Prostate gland (tissue), 2 donors: ENCODE data around the gene STAG1. TPM values are rescaled to one million over a fixed set of nuclear protein-coding genes. Genes with fewer than 3 reads are reported as not detected.
A peak's percentile ranks its signal among the peaks of the same experiment; 100 is the strongest.
"Not testable (repeated sequence)": the region's sequence is repeated elsewhere in the genome, so short reads cannot be mapped to it uniquely, and the experiment has no call there.

Source experiments
- DNase-seq: peaks from one replicate; pipeline ENCODE4 v3.0.0-alpha.2; 2019; ENCODE audit warnings: low spot score
- H3K27ac ChIP-seq, 2 donors: fragments of 200-600 bp; sonication (generic); 2 replicates each; pipeline ENCODE4 v1.5.1; 2017 to 2019
- H3K27me3 ChIP-seq: fragments of 200-600 bp; sonication (generic); replicated peaks from 2 replicates; pipeline ENCODE4 v1.5.1; 2019; ENCODE audit not compliant: insufficient read depth
- H3K36me3 ChIP-seq, 2 donors: fragments of 200-600 bp; sonication (generic); 1 replicate in 1 of 2; 2 replicates in 1 of 2; pipeline versions ENCODE4 v1.5.1 to v1.8.1; 2017 to 2019
- H3K4me1 ChIP-seq: fragments of 200-600 bp; sonication (generic); replicated peaks from 2 replicates; pipeline ENCODE4 v1.5.1; 2019
- H3K4me3 ChIP-seq, 2 donors: fragments of 200-600 bp; sonication (generic); 2 replicates each; pipeline ENCODE4 v1.5.1; 2017 to 2019
- H3K9me3 ChIP-seq: fragments of 200-600 bp; sonication (generic); 2 replicates; pipeline ENCODE4 v1.5.1; 2017
- CTCF ChIP-seq, 4 experiments: fragments of 200-600 bp in 2 of 4; fragments of 450-650 bp in 2 of 4; sonication (generic) in 2 of 4; IDR thresholded peaks; 1 replicate in 3 of 4; 2 replicates in 1 of 4; pipeline ENCODE4 v1.5.1; 2016 to 2019; ENCODE audit warnings: antibody characterized with exemption in 4 of 4, mild to moderate bottlenecking in 2 of 4, moderate library complexity in 2 of 4
- POLR2A ChIP-seq: fragments of 450-650 bp; IDR thresholded peaks from one replicate; pipeline ENCODE4 v1.6.1; 2016; ENCODE audit warnings: antibody characterized with exemption, mild to moderate bottlenecking
- POLR2AphosphoS5 ChIP-seq: sonication (generic); formaldehyde crosslinking; IDR thresholded peaks from one replicate; pipeline ENCODE4 v1.6.1; 2017; ENCODE audit warnings: antibody characterized with exemption
- WGBS: methylation state at CpG from one replicate; pipeline ENCODE4 v1.1.5; 2018; 5-methylcytosine and 5-hydroxymethylcytosine counted together
- intact Hi-C: fragments of 100-400 bp; cut with DNase I; formaldehyde crosslinking; loops from one replicate; pipeline ENCODE4 v1.14.2; 2022
- total RNA-seq, 2 donors: library from RNA; depleted of rRNA; stranded (reverse); fragments of >200 nt; gene quantifications; one replicate each; pipeline ENCODE4 v1.1.0, GENCODE V29; 2016

The STAG1 gene
- total RNA-seq = 10 to 100 TPM; 21.9 to 34.1 TPM

GRCh38 chr3:136752172-136752421, at the start of gene STAG1:
TSS of gene STAG1 (minus strand) at chr3:136752378. CDS start at chr3:136630898, 121,480 bp downstream.
- intact Hi-C loops = loop anchor here (2.0 to 5.0 kb wide), 5 partner anchors 111 to 677 kb away; partner anchors contain the start of genes NCK1 and PCCB
- no peak for TF ChIP-seq POLR2AphosphoS5
- TF ChIP-seq CTCF (IDR thresholded peaks at IDR 0.05) = peak in 2 of 4 experiments; percentile 99 to 100
- no peak for DNase-seq

GRCh38 chr3:136801146-136801545, 49.0 kb upstream of the STAG1 start:
- intact Hi-C loops, H3K9me3 ChIP-seq, H3K27me3 ChIP-seq, H3K4me3 ChIP-seq, H3K4me1 ChIP-seq, H3K27ac ChIP-seq, H3K36me3 ChIP-seq, DNase-seq: not testable (repeated sequence)
- 98% methylated on average over 10 of the region's 10 CpGs for WGBS

More at GRCh38 chr3:136752172-136752421, at the start of gene STAG1:
- Histone ChIP-seq H3K27me3 (no peaks in the 10 kb centered on the region), H3K36me3 (no peaks in the 10 kb centered on the region), H3K27ac (peak within 1 kb of the TSS; percentile 99), H3K4me3 (peak within 1 kb of the TSS; percentile 84 to 98), H3K4me1 (no peaks in the 10 kb centered on the region), H3K9me3 (no peaks in the 10 kb centered on the region)
- WGBS = 0% methylated on average over 27 of the region's 27 CpGs

GRCh38 chr3:136792556-136793330, 40.6 kb upstream of the STAG1 start:
- H3K4me1 ChIP-seq = no peaks in the 10 kb centered on the region
- no peaks in the 10 kb centered on the region for H3K9me3 ChIP-seq
- no peaks in the 10 kb centered on the region for H3K27me3 ChIP-seq
- TF ChIP-seq CTCF (IDR thresholded peaks at IDR 0.05) (no peak), POLR2AphosphoS5 (no peak), POLR2A (no peak)
- no peaks in the 10 kb centered on the region for H3K36me3 ChIP-seq
- intact Hi-C loops = no loop called here
- DNase-seq = no peak
- 57% methylated on average over 4 of the region's 4 CpGs for WGBS
- no peak overlapping the region for H3K27ac ChIP-seq
- no peak overlapping the region for H3K4me3 ChIP-seq

GRCh38 chr3:136790786-136791185, 38.6 kb upstream of the STAG1 start:
- no peaks in the 10 kb centered on the region for H3K27me3 ChIP-seq
- no peak overlapping the region for H3K4me3 ChIP-seq
- no peaks in the 10 kb centered on the region for H3K9me3 ChIP-seq
- no peak for DNase-seq
- no peaks in the 10 kb centered on the region for H3K36me3 ChIP-seq
- no peak overlapping the region for H3K27ac ChIP-seq
- 88% methylated on average over 3 of the region's 3 CpGs for WGBS
- intact Hi-C loops = no loop called here
- TF ChIP-seq POLR2A = no peak
- no peak for TF ChIP-seq POLR2AphosphoS5
- TF ChIP-seq CTCF (IDR thresholded peaks at IDR 0.05) = no peak
- H3K4me1 ChIP-seq = no peaks in the 10 kb centered on the region

GRCh38 chr3:136789976-136790375, 37.8 kb upstream of the STAG1 start:
- Histone ChIP-seq H3K27ac (no peak overlapping the region), H3K36me3 (no peaks in the 10 kb centered on the region), H3K9me3 (no peaks in the 10 kb centered on the region), H3K4me3 (no peak overlapping the region), H3K4me1 (no peaks in the 10 kb centered on the region), H3K27me3 (no peaks in the 10 kb centered on the region)
- intact Hi-C loops = no loop called here
- WGBS = 73% methylated on average over 1 of the region's 1 CpG
- no peak for TF ChIP-seq POLR2AphosphoS5
- no peak for TF ChIP-seq POLR2A
- TF ChIP-seq CTCF (IDR thresholded peaks at IDR 0.05) = no peak
- no peak for DNase-seq
